ENCODE results near the gene MTA2.

Gene MTA2

DNA sequence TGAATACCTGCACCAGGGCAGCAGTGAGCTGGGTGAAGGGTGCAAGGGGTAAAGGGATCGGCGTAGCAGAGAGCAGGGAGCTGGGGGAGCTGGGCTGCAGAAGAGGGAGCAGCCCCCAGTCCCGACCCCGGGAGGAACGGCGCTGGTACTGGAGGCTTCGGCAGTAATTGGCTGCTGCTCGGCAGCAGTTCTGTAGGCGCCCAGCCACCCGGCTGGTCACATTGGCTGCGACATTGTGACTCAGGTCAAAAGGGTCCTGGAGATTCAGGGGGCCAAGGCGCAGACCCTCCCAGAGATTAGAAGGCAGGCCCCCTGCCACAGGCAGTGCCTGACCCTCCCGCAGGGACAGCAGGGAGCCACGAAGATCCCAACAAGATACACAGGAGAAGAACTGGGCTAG lies 25.8 kb downstream of the MTA2 start:
- H3K36me3 ChIP-seq (ENCODE audit: insufficient read depth, low read length), result peaks cover 68% of the 10 kb centered on the region
- H3K9me2 ChIP-seq (ENCODE audit: low read depth, low read length), result no peaks in the 10 kb centered on the region
- TF ChIP-seq EZH2 (IDR thresholded peaks at IDR 0.05; ENCODE audit: borderline replicate concordance, low read length), result no peak
- TF ChIP-seq, protein P1, sequence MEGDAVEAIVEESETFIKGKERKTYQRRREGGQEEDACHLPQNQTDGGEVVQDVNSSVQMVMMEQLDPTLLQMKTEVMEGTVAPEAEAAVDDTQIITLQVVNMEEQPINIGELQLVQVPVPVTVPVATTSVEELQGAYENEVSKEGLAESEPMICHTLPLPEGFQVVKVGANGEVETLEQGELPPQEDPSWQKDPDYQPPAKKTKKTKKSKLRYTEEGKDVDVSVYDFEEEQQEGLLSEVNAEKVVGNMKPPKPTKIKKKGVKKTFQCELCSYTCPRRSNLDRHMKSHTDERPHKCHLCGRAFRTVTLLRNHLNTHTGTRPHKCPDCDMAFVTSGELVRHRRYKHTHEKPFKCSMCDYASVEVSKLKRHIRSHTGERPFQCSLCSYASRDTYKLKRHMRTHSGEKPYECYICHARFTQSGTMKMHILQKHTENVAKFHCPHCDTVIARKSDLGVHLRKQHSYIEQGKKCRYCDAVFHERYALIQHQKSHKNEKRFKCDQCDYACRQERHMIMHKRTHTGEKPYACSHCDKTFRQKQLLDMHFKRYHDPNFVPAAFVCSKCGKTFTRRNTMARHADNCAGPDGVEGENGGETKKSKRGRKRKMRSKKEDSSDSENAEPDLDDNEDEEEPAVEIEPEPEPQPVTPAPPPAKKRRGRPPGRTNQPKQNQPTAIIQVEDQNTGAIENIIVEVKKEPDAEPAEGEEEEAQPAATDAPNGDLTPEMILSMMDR (IDR thresholded peaks at IDR 0.05; ENCODE audit: low read length), result no peak
- no peak overlapping the region for H2AFZ ChIP-seq (ENCODE audit: low read length)
- H4K20me1 ChIP-seq (ENCODE audit: insufficient read depth, low read length), result no peaks in the 10 kb centered on the region
- H3K9me3 ChIP-seq (ENCODE audit: low read length), result no peaks in the 10 kb centered on the region
- H3K4me2 ChIP-seq (ENCODE audit: low read length), result peak overlapping the region; percentile 93; the same call in 1 of the 2 replicates
- H3K27ac ChIP-seq (ENCODE audit: low read depth, low read length, poor library complexity, severe bottlenecking), result no peak overlapping the region
- peaks cover 21% of the 10 kb centered on the region for H3K79me2 ChIP-seq (ENCODE audit: insufficient read depth, low read length)
- H3K9ac ChIP-seq (ENCODE audit: low read length), result no peak overlapping the region; the same call in 1 of the 2 replicates
- H3F3A ChIP-seq (ENCODE audit: insufficient read depth, low read length), result no peaks in the 10 kb centered on the region
- no peaks in the 10 kb centered on the region for H3K27me3 ChIP-seq (ENCODE audit: insufficient read depth, low read length)
- no peak overlapping the region for H3K4me3 ChIP-seq (ENCODE audit: low read depth, low read length, poor library complexity, severe bottlenecking)
- peaks cover 28% of the 10 kb centered on the region for H3K4me1 ChIP-seq (ENCODE audit: insufficient read depth, low read length, severe bottlenecking)

DNA sequence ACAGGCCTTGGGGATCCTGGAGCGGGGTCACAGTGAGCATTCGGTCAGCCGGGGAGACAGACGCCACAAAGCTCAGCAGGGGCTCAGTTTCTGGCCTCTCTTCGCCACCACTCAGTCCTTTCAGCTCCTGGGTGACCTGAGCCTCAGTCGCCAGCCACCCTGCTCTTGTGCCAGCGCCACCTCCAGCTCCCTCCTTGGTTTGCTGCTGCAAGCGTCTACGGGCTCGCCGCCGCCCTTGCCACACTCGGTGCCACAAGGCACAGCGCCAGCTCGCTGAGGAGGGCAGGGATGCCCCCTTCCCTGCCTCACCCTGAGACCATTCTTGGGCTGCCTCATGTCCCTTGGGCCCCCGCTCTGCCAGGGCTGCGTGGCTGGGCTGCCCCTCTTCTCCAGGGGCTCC lies 26.5 kb downstream of the MTA2 start:
- Histone ChIP-seq H3K4me2 (ENCODE audit: low read length) (peak overlapping the region; percentile 93), H4K20me1 (ENCODE audit: insufficient read depth, low read length) (no peaks in the 10 kb centered on the region), H3K9me3 (ENCODE audit: low read length) (no peaks in the 10 kb centered on the region), H3K4me3 (ENCODE audit: low read depth, low read length, poor library complexity, severe bottlenecking) (peak overlapping the region; percentile 77), H3K79me2 (ENCODE audit: insufficient read depth, low read length) (peaks cover 21% of the 10 kb centered on the region), H3F3A (ENCODE audit: insufficient read depth, low read length) (no peaks in the 10 kb centered on the region), H3K9ac (ENCODE audit: low read length) (peak overlapping the region; percentile 78), H3K4me1 (ENCODE audit: insufficient read depth, low read length, severe bottlenecking) (peaks cover 28% of the 10 kb centered on the region), H2AFZ (ENCODE audit: low read length) (no peak overlapping the region), H3K36me3 (ENCODE audit: insufficient read depth, low read length) (peaks cover 70% of the 10 kb centered on the region), H3K27me3 (ENCODE audit: insufficient read depth, low read length) (no peaks in the 10 kb centered on the region), H3K27ac (ENCODE audit: low read depth, low read length, poor library complexity, severe bottlenecking) (peak overlapping the region; percentile 56), H3K9me2 (ENCODE audit: low read depth, low read length) (no peaks in the 10 kb centered on the region)
- no peak for TF ChIP-seq EZH2 (IDR thresholded peaks at IDR 0.05; ENCODE audit: borderline replicate concordance, low read length)
- TF ChIP-seq, protein P1 (IDR thresholded peaks at IDR 0.05; ENCODE audit: low read length), result no peak

DNA sequence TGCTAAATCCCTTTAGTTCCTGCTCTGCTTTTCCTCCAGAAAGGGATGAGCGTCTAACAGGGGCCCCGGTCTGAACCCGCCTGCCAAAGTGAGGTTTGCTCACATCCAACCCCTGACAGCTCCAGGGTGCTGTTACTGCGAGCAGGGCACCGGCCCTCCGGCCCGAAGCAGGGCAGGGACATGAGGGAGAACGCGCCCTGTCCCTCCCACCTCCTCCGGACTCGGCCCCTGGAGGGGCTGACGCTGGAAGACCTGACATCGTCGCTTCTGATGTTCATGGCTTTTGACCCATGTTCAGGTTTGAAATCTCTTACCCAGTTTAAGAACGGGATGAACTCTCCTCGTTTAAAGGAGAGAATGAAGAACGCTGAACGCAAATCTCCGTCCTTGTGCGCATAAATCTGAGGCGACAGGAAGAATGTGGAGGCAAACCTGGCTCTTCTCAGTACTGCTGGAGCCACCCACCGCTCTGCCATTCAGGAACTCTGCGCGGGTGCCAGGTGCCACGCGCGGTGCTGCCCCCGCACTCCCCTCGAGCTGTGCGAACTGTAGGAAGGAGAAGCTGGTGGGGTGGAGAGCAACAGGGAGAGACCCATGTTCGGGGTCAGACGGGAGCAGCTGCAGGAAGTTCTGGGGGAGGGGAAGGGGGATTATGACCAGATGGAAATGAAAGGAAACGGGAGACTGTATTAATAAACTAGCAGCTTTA lies 27.1 kb downstream of the MTA2 start:
- Histone ChIP-seq H3K9ac (ENCODE audit: low read length) (peak overlapping the region; percentile 78), H2AFZ (ENCODE audit: low read length) (no peak overlapping the region), H3K36me3 (ENCODE audit: insufficient read depth, low read length) (peaks cover 74% of the 10 kb centered on the region), H3K79me2 (ENCODE audit: insufficient read depth, low read length) (peaks cover 21% of the 10 kb centered on the region), H3K4me2 (ENCODE audit: low read length) (peak overlapping the region; percentile 93), H3K27me3 (ENCODE audit: insufficient read depth, low read length) (no peaks in the 10 kb centered on the region), H3K27ac (ENCODE audit: low read depth, low read length, poor library complexity, severe bottlenecking) (peak overlapping the region; percentile 56), H3F3A (ENCODE audit: insufficient read depth, low read length) (no peaks in the 10 kb centered on the region), H3K9me2 (ENCODE audit: low read depth, low read length) (no peaks in the 10 kb centered on the region), H4K20me1 (ENCODE audit: insufficient read depth, low read length) (no peaks in the 10 kb centered on the region), H3K9me3 (ENCODE audit: low read length) (no peaks in the 10 kb centered on the region), H3K4me1 (ENCODE audit: insufficient read depth, low read length, severe bottlenecking) (peaks cover 28% of the 10 kb centered on the region), H3K4me3 (ENCODE audit: low read depth, low read length, poor library complexity, severe bottlenecking) (peak overlapping the region; percentile 77)
- TF ChIP-seq EZH2 (IDR thresholded peaks at IDR 0.05; ENCODE audit: borderline replicate concordance, low read length), result no peak
- TF ChIP-seq, protein P1 (IDR thresholded peaks at IDR 0.05; ENCODE audit: low read length), result no peak
